Esophagus muscularis mucosa (tissue), 3 donors: ENCODE results near the gene CYP26B1.

Source experiments
- CTCF ChIP-seq, 3 experiments: fragments of 200-600 bp in 2 of 3; fragments of 450-650 bp in 1 of 3; sonication (generic) in 2 of 3; IDR thresholded peaks; one replicate each; pipeline ENCODE4 v1.5.1; 2017 to 2019; ENCODE audit warnings: antibody characterized with exemption in 3 of 3, mild to moderate bottlenecking in 2 of 3, moderate library complexity in 1 of 3
- POLR2A ChIP-seq: fragments of 450-650 bp; IDR thresholded peaks from one replicate; pipeline ENCODE4 v1.6.1; 2017; ENCODE audit warnings: antibody characterized with exemption, moderate library complexity, mild to moderate bottlenecking, low read depth

- TF ChIP-seq CTCF (IDR thresholded peaks at IDR 0.05) (no peak), POLR2A (no peak)
These were observed 8.7 kb downstream of the CYP26B1 start for GRCh38 chr2:72138921-72139381.
